Amniotic epithelial cell (primary cell): ENCODE results near the gene KIAA1549.

Experiments
- DNase-seq: peaks from one replicate; pipeline ENCODE4 v3.0.0-alpha.2; 2010; ENCODE audit warnings: low read depth

The KIAA1549 gene

DNA sequence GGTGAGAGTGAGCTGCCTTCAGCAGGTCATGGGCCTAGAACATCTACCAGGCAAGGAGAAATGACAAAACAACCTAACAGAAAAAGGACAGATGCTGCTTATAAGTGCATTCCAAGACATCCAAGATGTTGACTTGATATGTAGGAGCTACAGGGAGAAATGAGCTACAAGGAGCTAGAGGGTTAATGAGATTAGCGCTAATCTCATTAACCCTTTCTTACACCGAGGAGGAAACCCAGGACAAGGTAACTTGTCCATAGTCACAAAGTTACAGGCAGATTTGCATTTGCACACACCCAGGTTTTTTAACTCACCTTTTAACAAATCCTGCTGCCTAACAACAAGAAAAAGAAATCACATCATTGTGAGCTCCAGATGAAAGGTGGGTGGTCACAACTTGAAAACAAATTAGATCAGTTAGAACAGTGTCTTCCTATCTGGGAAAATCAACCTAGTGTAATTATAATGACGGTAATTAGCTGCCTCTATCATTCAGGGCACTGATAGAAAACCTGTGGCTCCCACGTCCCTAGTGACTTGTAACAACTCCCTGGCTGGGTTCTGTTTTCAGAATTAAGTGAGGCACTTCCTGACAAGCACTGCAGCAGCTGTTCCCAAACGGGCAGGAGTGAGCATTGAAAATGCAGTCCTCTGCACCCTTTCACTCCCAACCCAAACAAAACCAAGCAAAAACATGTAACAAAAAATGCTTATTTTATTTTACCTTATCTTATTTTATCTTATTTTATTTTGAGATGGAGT is 5.7 kb downstream of the KIAA1549 start:
- no peak for DNase-seq

DNA sequence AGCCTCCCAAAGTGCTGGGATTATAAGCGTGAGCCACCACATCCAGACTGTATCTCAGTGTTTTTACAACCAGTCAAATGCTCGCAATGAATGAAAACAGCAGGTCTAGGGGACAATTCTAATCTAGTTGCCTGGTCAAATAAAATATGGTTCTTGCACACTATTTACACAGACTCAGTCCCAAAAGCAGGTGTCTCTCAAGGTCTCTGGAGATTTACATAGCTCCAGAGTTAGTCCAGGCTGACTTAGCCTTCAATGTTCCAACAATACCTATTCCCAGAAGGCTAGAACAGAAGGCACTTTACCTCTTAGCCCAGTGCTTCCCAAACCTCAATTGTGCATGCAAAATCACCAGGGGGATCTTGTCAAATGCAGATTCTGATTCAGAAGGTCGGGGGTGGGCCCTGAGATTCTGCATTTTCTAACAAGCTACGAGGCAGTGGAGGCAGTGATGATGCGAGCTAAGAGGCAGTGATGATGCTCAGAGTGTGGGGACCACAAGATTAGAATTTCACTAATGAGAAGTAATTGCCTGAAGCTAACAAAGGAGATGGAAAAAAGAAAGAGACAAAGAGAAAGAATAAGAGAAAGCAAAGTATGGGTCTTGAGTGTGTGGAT is 6.4 kb downstream of the KIAA1549 start:
- no peak for DNase-seq

- no peak for DNase-seq
These were observed 7.1 kb downstream of the KIAA1549 start for GRCh38 chr7:138974103-138974502.

DNA sequence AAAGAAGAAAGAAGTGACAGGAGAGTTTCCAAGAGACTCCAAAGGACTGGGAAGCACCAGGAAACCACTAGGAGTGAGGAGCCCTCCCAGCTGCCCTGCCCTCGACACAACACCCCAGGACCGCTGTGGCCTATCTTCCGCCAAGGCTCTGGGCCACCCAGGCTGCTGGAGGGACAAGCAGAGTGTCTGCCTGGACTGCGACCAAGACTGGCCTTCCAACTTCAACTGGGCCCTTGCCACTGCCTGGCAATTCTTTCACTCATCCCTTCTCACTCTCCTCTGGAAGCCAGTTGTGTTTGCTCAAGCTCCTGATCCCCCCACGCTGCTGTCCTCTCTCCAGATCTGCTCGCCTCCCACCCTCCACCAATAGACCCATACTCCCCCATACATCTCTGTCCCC is 10.2 kb downstream of the KIAA1549 start:
- no peak for DNase-seq

DNA sequence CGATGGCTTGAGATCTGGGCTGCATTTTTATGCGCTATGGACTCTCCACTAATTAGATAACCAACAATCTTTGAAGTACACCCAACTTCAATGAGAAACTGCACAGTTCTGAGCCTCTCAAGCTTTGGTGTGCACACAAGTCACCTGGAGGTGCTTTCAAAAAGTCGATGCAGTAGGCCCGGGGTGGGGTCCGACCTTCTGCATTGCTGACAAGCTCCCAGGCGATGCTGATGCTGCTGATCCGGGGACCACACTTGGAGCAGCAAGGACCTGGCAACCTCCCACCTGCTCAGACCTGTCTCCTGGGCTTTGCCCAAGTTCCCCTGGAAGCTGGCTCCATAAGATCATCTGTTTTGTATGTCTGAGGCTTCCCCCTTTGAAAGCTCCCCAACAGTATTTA is 10.7 kb downstream of the KIAA1549 start:
- DNase-seq: no peak

DNA sequence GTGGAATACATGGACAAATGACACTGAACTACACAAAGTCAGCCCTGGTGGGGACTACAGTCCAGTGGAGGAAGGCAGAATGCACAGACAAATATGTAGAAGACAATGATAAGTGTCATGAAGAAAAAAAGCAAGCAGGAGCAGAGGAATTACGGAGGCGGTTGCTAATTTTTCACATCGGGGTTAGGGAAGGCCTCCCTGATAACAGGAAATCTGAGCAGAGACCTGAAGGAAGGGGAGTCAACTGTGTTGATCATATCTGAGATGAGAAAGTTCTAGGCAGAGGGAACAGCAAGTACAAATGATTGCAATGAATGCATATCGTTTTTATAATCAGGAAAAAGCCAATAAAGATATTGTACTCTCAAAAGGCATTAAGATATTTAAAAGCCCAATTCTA is 14.0 kb downstream of the KIAA1549 start:
- DNase-seq: no peak

- no peak for DNase-seq
These were observed 16.4 kb downstream of the KIAA1549 start for GRCh38 chr7:138964624-138965436.

DNA sequence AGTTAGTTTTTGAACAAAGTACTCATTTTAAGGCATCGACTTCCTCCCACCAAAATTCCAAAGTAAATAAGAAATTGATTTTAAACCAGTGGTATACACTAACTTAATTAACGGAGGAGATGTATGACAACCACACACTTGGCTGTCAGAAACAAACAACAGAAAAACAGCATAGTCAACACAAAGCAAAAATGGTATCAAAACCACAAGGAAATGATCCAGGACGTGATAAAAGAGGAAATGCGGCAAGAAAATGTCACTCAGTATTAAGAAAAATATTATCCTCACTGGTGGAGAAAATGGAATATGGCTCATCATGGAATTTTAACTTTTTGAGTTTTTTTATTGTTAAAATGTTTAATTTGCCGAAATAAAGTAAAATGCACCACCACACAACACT is 17.5 kb downstream of the KIAA1549 start:
- DNase-seq: no peak

DNA sequence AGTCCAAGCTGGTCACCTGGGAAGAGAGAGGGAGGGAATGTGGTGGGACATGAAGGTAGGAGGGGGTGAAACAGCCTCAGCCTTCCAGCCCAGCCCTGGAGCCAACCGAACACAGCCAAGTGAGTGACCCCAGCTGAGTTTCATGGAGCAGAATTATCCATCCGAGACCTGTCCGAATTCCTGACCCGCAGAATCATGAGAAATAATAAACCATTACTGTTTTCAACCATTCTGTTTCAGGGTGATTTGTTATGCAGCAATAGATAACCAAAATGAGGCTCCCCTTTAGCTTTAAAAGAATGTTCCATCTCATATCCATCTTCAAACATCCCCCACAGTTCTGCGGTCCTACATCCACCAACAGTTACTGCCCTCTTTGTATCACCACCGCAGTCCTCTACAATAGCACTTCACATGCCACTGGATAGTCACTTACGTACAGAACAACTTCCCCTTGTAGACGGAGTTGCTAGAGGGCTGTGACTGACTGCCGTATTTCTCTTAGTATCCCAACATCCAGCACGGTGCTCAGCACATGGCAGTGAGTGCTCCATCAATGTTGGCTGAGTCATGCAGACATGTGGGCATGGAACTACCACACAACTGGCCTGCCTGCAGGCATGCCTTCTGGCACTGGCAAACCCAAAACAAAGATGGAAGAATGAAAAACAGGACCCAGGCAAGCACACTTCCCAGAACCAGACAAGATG is 18.5 kb downstream of the KIAA1549 start:
- peak; percentile 17 for DNase-seq

DNA sequence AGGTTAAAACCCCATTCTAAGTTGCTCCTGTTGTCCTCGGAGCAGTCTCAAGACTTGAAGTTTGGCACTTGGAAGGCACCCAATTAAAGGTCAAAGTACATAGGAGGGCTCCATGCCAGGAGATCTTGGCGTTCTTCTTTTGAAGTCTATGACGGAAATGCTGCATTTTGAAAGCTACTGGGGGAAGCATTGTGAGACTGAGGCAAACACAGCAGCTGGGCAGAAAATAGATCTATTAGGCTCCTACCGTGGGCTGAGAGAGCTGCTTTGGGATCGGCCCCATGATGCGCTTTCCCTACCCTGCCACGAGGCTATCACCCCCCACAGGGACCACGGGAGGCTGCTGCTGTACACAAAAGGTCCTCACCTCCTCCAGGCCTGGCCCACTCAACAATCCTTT is 20.0 kb downstream of the KIAA1549 start:
- DNase-seq: no peak

DNA sequence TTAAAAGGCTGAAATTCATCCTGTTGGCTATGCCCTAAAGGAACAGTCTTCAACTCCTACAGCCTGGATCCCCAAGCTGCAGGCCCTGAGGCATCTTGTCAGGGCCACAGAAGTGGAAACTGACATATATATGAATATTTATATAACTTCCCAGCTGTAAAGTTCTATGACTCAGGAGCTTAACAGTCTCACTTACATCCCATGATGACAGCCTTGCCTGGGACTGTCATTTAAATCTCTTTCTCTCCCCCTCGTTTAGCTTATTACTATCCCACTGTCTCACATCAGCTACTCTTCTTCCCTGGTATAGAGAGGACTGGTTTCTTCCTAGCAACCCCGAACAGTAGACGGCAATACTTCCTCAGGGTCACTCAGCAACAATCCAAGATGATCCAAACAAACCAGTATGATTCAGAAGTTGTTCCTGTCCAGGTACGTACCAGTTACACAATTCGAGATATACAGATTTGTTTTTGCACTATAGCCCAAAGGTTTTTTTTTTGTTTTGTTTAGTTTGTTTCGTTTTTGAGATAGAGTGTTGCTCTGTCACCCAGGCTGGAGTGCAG is 22.7 kb downstream of the KIAA1549 start:
- peak; percentile 91 for DNase-seq

- DNase-seq: no peak
These were observed 23.3 kb downstream of the KIAA1549 start for GRCh38 chr7:138957753-138958390.

DNA sequence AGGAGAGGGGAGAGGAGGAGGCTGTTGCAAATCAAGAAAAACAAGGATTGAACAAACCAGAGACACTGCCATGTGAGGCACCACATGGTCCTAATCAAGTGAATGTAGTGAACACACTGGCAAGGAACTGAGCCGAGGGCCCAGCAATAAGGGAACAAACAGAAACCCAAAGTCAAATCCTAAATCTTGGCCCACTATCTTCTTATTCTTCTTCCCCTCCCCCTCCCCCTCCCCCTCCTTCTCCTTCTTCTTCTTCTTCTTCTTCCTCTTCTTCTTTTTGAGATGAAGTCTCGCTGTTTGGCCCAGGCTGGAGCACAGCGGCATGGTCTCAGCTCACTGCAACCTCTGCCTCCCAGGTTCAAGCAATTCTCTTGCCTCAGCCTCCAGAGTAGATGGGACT is 24.0 kb downstream of the KIAA1549 start:
- no peak for DNase-seq

DNA sequence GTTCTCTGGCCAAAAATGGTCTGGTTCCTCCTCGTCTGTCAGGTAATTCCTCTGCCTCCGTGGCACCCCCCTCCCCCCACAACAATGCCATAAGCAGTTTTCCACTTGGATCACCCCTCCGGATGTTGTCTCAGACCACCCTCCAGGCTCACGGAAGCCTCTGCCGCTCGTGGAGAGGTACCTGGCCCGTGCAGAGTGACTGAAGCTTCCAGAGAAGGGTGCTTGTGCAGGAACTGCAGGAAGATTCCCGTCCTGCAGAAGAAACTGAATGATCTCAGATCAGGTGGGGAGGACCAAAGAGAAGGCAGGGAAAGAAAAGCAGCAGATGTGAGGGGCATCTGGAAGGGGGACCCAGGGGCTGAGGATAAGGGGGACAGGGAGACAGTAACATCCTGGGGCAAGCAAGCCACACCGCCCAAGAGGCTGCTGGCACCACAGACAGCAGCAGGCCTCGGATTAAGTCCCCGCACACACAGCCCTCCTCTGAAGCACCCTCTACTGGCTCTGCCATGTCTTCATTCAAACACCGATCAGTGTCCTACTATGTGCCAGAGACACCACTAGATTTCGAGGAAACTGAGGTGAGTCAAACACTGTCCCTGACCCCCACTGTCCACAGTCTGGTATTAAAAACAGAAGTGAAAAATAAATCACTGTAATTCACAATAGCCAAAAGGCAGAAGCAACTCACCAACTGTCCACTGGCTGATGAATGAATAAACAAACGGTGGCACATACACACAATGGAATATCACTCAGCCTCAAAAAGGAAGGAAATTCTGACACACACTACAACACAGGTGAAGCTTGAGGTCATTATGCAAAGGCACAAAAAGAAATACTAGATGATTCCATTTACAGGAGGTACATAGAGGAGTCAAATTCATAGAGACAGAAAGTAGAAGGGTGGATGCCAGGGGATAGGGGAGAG is 26.4 kb downstream of the KIAA1549 start:
- no peak for DNase-seq

DNA sequence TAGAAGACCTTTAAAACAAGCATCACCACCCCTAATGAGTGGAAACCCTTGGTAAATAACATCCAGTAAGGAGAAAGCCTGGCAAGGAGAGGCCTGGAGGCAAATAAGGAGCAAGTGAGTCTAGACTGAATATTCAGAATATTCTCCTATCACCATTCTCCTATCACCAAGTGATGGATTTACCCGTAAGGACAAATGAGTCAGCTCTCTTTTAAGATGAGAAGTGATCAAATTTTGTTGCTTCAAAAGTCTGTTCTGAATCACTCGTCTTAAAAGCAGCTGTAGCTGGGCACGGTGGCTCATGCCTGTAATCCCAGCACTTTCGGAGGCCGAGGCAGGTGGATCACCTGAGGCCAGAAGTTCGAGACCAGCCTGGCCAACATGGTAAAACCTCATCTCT is 28.4 kb downstream of the KIAA1549 start:
- DNase-seq: peak; percentile 77

DNA sequence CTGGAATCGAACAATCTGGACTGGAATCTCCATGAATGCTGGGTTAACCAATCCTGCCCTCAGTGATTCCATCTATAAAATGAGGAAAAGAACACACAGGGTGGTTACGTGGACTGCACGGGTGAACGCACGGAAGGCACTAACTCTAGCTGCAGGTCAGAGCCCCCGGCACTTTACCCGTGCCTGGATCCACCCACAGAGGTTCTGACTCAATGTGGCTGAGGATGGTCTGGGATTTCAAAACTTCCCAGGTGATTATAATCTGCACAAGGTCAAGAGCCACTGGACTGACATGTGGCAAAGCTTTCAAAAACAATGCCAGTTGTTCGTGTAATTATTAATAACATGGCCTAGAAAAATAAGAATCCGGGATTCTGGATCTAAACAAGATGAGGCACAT is 29.2 kb downstream of the KIAA1549 start:
- peak; percentile 58 for DNase-seq

- no peak for DNase-seq
These were observed 31.6 kb downstream of the KIAA1549 start for GRCh38 chr7:138949421-138950088.

GRCh38 chr7:138948403-138948802 is 32.8 kb downstream of the KIAA1549 start:
- no peak for DNase-seq

- DNase-seq: no peak
These were observed 35.4 kb downstream of the KIAA1549 start for GRCh38 chr7:138945821-138946220.

DNA sequence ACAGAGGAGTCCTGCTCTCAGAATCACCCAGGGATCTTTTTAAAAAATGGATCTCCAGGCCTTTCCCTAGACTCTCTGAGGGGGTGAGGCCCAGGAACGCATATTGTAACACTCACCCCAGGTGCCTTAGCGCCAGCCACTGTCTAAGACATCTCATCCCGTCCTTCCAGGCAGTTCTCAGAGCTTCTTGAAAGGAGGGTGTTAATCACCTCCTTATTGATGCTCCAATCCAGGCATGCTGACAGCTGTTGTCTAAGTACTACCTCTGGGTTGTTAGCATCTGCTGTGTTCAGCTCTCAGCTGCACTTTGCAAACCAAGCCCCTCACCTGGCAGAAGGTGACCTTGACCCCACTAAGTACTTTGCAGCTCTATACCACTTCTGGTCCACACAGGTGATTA is 36.0 kb downstream of the KIAA1549 start:
- DNase-seq: no peak
